GM23338 (cell line): ENCODE data around the gene ADGRD1.

Experiments used
- EZH2 ChIP-seq: fragments of 200-600 bp; sonication (generic); IDR thresholded peaks from one replicate; pipeline ENCODE4 v1.8.0; 2017; ENCODE audit warnings: antibody characterized with exemption, mild to moderate bottlenecking, low read depth; ENCODE audit not compliant: unreplicated experiment
- EZH2phosphoT487 ChIP-seq: fragments of 200-600 bp; sonication (generic); IDR thresholded peaks from one replicate; pipeline ENCODE4 v1.8.1; 2018; ENCODE audit warnings: antibody characterized with exemption; ENCODE audit not compliant: unreplicated experiment
- JUNB ChIP-seq: IDR thresholded peaks from one replicate; pipeline ENCODE4 v1.6.1; 2016; ENCODE audit warnings: antibody characterized with exemption; ENCODE audit not compliant: unreplicated experiment
- NANOG ChIP-seq: IDR thresholded peaks from 2 replicates; pipeline ENCODE4 v1.6.1; 2016; ENCODE audit warnings: antibody characterized with exemption, borderline replicate concordance
- POLR2AphosphoS5 ChIP-seq: IDR thresholded peaks from 2 replicates; pipeline ENCODE4 v1.6.1; 2016; ENCODE audit warnings: antibody characterized with exemption, low read depth
- ZNF114 ChIP-seq: fragments of 250-450 bp; sonication (Bioruptor Pico); IDR thresholded peaks from 2 replicates; pipeline ENCODE4 v1.5.0; 2020; ENCODE audit warnings: mild to moderate bottlenecking, moderate library complexity
- TF ChIP-seq, protein P1 (sequence below), 2 experiments: fragments of 200-600 bp in 1 of 2; sonication (generic) in 1 of 2; conservative IDR thresholded peaks; 2 replicates each; pipeline versions ENCODE4 v1.5.1 to v1.6.1; 2016 to 2017; ENCODE audit warnings: antibody characterized with exemption in 2 of 2, low read depth in 2 of 2, mild to moderate bottlenecking in 2 of 2, moderate library complexity in 1 of 2

DNA sequence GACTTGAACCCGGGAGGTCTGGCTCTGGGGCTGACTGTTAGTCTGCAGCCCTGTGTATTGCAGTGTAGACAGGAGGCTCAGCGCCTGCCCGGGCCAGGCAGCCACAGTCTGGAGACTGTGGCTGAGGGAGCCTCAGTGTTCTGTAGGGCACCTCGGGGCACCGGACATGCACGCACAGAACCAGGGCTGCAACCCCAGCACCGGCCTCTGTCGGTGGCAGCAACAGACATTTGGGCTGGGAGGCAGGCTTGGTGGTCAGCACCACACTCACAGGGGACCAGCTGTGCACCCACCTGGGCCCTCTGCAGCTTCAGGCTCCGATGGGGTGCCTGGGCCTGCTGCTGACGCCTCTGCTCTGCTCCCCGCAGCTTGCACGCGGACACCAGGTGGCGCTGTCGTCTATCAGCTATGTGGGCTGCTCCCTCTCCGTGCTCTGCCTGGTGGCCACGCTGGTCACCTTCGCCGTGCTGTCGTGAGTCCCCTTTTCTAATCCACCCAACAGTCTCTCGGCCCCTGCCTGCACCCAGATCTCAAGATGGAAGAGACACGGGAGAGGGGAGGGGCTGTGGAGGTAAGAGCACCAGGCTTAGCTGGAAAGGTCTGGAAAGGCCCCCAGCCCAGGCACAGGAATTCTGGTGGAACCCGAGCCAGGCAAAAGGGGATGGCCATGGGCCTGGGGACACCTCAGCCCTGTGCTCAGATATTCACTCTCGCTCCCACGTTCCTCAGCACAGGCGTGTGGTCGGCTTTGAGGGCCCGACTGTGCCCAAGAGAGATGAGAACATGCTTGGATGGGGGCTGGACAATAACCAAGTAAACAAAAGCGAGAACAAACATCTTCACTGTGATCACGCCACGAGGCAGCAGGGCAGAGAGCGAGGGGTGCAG lies 151.0 kb downstream of the ADGRD1 start:
- TF ChIP-seq ZNF114: no peak
- TF ChIP-seq, protein P1, sequence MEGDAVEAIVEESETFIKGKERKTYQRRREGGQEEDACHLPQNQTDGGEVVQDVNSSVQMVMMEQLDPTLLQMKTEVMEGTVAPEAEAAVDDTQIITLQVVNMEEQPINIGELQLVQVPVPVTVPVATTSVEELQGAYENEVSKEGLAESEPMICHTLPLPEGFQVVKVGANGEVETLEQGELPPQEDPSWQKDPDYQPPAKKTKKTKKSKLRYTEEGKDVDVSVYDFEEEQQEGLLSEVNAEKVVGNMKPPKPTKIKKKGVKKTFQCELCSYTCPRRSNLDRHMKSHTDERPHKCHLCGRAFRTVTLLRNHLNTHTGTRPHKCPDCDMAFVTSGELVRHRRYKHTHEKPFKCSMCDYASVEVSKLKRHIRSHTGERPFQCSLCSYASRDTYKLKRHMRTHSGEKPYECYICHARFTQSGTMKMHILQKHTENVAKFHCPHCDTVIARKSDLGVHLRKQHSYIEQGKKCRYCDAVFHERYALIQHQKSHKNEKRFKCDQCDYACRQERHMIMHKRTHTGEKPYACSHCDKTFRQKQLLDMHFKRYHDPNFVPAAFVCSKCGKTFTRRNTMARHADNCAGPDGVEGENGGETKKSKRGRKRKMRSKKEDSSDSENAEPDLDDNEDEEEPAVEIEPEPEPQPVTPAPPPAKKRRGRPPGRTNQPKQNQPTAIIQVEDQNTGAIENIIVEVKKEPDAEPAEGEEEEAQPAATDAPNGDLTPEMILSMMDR (conservative IDR thresholded peaks at IDR 0.05; ENCODE audit: low read depth in 2 of 2): peak; percentile 70 to 98
- TF ChIP-seq EZH2phosphoT487: no peak
- no peak for TF ChIP-seq EZH2
- TF ChIP-seq POLR2AphosphoS5: no peak
- TF ChIP-seq NANOG: no peak
- no peak for TF ChIP-seq JUNB
